Measurements from ENCODE around the gene PPP2R5A.
"Not testable (repeated sequence)": the region's sequence is repeated elsewhere in the genome, so short reads cannot be mapped to it uniquely, and the experiment has no call there.

PPP2R5A gene

GRCh38 chr1:212359794-212360479 is 74.7 kb downstream of the PPP2R5A start:
- no peak for DNase-seq

GRCh38 chr1:212364985-212365384 is 79.8 kb downstream of the PPP2R5A start:
- no peak for DNase-seq

DNA sequence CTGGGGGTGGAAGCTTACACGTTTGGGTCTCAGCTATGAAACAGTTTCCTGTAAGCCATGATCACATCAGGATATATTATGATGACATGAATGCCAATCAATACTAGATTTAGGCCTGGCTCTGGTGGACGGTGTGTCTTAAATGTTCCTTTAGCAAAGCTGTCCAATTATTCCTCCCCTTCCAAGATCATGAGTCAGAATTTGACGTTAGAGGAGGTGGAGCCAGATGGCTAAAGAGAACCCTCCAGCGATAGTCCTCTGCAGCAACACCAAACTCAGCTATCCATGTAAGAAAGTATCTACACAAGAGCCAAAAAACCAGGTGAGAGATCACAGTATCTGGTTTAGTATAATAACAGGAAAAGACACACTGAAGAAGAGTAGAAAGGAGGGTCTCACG is 81.7 kb downstream of the PPP2R5A start:
- no peak for DNase-seq

GRCh38 chr1:212367474-212368072 is 82.4 kb downstream of the PPP2R5A start:
- DNase-seq: no peak

GRCh38 chr1:212368073-212368484 is 82.9 kb downstream of the PPP2R5A start:
- DNase-seq: peak; percentile 70

GRCh38 chr1:212375986-212376385 is 90.8 kb downstream of the PPP2R5A start:
- no peak for DNase-seq

DNA sequence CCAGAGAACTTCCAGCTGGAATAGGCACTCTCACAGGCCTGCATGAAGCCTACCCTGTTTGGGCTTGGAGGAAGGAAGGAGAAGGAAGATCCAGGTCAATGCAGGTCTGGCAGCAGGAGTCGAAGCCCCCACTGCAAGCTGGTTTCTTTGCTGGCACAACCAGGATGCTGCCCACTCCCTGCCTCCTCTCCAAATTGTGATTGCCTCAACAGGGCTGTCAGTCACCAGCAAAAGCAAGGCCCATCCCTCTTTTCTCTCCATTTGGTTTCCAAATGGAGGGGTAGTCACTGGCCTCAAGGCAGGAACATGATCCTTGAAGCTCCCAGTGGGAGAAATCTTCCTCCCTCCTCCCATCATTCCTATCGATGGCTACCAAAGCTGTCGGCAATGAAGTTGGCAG is 92.4 kb downstream of the PPP2R5A start:
- no peak for DNase-seq

DNA sequence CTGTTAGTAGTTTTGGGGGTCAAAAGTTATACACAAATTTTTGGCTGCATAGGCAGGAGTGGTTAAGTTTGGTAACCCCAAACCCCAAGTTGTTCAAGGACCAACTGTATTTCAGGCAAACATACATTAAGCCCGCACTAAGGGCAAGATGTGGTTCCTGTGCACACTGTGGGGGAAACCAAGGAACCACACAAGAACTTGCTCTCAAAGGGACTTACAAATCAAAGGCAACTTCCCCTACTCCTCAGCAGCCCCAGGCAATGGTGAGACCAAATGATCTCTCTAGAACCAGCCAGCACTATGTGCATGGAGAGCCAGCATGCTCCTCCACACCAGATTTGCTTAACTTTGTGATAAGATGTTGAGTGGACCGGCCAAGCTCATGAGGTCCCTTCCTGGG is 94.2 kb downstream of the PPP2R5A start:
- DNase-seq: no peak

GRCh38 chr1:212381397-212382035 is 96.3 kb downstream of the PPP2R5A start:
- no peak for DNase-seq

- DNase-seq: no peak
Measured at GRCh38 chr1:212386029-212386428, 100.8 kb downstream of the PPP2R5A start.

DNA sequence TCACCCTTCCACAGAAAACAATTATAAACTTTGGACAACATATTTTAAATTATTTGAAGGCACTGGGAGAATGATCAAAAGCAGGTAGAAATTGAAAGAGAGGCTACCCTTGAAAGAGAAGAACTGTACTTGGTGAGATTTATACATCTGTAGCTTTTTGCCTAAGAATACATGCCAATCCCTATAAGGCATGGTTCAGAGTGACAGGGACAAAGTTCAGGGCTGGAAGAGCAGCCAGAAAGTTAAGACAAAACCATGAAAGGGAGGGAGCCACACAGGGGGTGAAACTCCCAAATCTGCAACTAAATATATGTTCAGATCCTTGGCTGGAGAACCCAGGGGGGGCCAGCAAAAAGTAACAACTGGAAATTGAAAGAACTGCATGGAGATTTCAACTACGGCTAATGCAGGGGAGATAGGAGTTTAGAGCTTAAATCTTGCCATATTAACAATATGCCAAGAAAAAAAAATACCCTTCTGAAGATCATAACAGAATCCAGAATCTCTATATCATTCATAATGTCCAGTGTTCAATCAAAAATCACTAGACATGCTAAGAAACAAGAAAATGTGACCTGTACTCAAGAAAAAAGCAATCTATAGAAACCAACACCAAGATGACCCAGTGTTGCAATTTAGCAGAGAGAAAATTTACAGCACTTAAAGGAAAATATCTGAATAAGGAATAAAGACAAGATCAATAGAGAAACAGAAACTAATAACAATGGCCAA is 103.9 kb downstream of the PPP2R5A start:
- no peak for DNase-seq

DNA sequence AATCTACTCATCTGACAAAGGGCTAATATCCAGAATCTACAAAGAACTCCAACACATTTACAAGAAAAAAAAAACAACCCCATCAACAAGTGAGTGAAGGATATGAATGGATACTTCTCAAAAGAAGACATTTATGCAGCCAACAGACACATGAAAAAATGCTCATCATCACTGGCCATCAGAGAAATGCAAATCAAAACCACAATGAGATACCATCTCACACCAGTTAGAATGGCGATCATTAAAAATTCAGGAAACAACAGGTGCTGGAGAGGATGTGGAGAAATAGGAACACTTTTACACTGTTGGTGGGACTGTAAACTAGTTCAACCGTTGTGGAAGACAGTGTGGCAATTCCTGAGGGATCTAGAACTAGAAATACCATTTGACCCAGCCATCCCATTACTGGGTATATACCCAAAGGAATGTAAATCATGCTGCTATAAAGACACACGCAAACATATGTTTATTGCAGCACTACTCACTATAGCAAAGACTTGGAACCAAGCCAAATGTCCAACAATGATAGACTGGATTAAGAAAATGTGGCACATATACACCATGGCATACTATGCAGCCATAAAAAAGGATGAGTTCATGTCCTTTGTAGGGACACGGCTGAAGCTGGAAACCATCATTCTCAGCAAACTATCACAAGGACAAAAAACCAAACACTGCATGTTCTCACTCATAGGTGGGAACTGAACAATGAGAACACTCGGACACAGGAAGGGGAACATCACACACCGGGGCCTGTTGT is 110.6 kb downstream of the PPP2R5A start:
- not testable (repeated sequence) for DNase-seq

DNA sequence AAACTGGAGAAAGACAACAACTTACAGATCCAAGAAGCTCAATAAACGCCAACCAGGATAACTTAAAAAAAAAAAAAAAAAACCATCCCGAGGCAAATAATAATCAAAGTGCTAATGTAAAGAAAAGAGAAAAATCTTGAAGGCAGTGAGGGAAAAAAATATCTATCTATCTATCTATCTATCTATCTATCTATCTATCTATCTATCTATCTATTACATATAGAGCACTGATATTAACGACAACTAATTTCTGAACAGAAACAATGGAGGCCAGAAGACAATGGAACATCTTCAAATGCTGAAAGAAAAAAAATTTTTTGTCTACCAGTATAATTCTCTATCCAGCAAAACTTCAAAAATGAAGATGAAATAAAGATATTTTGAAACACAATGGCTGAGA is 111.4 kb downstream of the PPP2R5A start:
- no peak for DNase-seq

GRCh38 chr1:212397171-212397570 is 112.0 kb downstream of the PPP2R5A start:
- DNase-seq: no peak

GRCh38 chr1:212401042-212401441 is 115.8 kb downstream of the PPP2R5A start:
- no peak for DNase-seq

DNA sequence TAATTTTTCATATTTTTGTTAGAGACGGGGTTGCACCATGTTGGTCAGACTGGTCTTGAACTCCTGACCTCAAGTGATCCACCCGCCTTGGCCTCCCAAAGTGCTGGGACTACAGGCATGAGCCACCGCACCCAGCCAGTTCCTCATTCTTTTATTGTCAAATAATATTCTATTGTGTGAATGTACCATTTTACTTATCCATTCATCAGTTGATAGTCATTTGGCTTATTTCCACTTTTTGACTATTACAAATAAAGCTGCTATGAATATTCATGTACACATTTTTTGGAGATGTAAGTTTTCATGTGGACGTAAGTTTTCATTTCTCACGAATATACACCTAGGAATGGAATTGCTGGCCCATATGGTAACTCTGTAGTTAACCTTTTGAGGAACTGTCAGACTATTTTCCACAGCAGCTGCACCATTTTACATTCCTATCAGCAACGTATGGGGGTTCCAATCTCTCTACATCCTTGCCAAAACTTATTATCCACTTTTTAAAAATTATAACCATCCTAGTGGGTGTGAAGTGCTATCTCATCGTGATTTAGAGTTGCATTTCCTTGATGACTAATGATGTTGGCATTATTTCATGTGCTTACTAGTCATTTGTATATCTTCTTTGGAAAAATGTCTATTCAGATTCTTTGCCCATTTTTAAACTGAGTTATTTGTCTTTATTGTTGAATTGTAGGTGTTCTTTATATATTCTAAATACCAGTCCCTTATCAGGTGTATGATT is 116.8 kb downstream of the PPP2R5A start:
- no peak for DNase-seq

- DNase-seq: no peak
Measured at GRCh38 chr1:212402666-212403321, 117.6 kb downstream of the PPP2R5A start.

- DNase-seq: no peak
Measured at GRCh38 chr1:212410231-212410820, 125.1 kb downstream of the PPP2R5A start.

All from NCI-H2171 treated with DMSO at 0.1 percent for 48 hours (cell line).